Inferior parietal cortex (tissue), 1 donor: Measurements from ENCODE around the gene ARFGAP1.

Experiments
- DNase-seq: peaks from one replicate; pipeline ENCODE4 v3.0.0-alpha.2; 2016; ENCODE audit errors: extremely low spot score

ARFGAP1 gene

DNA sequence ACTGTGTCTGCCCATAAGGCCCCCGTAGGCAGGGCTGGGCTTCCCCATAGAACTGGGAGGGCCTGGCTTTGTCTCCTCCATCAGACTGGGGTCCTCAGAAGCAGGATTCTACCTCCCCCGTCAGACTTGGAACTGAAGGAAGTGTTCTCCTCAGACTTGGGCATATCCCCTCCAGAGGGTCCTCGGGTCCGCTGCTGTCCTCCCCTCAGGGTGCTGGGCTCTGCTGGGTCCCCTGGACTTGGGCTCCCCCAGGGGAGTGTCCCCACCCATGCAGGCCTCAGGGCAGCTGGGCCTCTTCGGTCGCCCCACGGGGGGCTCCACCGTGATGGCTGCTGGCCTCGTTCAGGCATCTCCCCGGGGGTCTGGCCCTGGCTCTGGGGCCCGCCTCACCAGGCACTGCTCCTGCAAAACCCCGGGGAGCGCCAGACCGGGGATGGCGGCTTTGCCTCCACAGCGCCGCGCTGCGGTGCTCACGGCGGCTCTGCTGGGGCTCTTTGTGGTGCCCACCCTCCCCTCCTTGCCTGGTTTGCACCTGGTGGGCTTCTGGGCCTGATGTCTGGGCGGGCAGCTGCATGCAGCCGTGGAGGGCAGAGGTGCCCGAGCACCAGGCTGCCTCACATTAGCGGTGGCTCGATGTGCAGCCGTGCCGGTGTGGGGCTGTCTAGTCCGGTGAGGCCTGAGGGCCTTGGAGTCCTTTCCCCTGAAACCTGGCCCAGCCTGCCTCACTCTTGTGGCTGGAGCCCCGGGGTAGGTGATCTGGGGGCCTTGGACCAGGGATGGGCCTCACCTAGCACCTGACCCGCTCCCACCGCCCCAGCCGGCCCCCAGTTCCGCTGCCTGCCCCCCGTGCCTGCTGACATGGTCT is 34.3 kb downstream of the ARFGAP1 start:
- no peak for DNase-seq

GRCh38 chr20:63307538-63308217 is 35.1 kb downstream of the ARFGAP1 start:
- no peak for DNase-seq

GRCh38 chr20:63308218-63308911 is 35.8 kb downstream of the ARFGAP1 start:
- no peak for DNase-seq

DNA sequence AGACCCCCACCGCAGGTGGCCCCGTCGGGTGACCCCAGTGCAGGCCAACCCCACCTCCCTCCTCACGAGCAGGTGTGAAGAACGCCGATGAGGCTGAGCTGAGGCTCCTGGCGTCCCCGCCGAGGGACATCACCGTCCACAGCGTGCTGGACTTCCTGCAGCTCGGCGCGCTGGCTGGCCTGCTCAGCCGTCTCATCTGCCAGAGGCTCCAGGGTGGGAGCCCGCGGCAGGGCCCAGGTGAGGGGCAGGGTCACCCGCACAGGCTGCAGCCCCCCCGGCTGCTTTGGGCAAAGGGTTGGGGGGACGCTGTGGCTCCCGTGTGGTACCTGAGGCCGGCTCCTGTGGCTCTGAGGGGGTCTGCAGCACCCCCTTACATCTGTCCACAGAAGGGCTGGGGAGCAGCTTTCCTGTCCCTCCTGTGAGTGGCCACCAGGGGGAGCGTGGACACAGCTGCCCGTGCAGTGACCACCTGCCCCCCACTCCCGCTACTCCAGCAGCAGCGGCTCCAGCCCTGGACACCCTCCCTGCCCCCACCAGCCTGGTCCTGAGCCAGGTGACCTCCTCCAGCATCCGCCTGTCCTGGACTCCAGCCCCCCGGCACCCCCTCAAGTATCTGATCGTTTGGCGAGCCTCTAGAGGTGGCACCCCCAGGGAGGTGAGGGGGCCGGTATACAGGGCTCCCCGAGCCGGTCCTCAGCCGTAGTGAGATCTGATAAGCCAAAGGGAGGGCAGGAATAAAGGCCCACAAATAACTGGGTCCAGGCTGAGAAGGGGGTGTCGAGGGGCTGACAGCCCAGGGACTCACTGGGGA is 36.9 kb downstream of the ARFGAP1 start:
- peak; percentile 22 for DNase-seq

GRCh38 chr20:63310265-63310991 is 37.8 kb downstream of the ARFGAP1 start:
- no peak for DNase-seq

DNA sequence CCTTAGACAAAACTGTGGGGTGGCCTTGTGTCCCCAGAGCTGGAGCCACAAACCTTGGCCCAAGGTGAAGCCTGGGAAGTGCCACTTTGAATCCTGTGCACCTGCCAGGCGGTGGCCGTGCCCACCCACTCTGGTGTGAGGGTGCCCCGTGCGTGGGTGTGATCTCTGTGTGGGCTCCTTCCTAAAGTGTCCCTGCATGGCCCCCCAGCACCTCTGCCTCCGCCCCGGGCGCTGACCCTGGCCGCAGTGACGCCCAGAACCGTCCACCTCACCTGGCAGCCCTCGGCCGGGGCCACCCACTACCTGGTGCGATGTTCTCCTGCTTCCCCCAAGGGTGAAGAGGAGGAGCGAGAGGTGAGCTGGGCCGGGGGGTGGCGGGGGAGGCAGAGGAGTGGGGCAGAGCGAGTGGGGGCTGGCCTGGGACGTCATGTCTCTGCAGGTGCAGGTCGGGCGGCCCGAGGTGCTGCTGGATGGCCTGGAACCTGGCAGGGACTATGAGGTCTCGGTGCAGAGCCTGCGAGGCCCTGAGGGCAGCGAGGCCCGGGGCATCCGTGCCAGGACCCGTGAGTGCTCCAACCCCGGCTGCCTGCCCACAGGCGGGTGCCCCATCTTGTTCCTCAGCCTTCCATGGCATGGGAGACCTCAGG is 38.7 kb downstream of the ARFGAP1 start:
- DNase-seq = no peak

GRCh38 chr20:63311833-63312243 is 39.2 kb downstream of the ARFGAP1 start:
- DNase-seq = no peak

DNA sequence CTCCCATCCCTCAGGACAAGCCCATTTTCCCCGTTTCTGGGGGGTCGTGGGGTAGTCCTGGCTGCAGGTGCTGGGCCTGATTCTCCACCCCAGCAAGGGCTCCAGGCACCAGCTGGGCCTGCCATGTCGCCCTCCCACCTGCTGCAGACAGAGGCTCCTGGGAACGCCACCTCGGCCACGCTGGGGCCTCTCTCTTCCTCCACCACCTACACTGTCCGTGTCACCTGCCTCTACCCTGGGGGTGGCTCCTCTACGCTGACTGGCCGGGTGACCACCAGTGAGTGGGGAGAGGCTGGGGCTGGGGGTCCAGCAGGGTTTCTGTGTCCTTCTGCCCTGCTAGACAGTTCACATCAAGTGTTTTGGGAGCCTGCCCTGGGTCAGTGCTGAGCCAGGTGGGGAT is 39.7 kb downstream of the ARFGAP1 start:
- no peak for DNase-seq

DNA sequence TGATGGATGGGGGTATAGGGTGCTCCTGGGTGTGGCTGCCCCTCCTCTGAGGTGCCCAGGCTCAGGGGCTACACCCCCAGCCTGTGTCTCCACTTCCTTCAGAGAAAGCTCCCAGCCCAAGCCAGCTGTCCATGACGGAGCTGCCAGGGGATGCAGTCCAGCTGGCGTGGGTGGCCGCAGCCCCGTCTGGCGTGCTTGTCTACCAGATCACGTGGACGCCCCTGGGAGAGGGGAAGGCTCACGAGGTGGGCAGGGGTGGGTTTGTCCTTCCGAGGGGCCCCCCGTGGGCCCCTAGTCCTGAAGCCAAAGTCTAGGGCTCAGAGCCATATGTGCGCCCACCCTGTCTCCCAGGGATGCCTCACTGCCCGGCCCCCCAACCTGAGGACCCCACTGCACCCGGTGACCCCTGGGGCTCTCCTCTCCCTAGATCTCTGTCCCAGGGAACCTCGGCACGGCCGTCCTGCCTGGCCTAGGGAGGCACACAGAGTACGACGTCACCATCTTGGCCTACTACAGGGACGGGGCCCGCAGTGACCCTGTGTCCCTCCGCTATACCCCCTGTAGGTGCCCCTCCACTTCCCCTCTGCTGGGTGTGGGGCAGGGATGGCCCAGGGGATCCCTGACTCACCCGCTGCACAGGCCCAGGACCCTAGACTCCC is 40.2 kb downstream of the ARFGAP1 start:
- no peak for DNase-seq

- DNase-seq = no peak
Observed at GRCh38 chr20:63313349-63314014, 40.9 kb downstream of the ARFGAP1 start.

DNA sequence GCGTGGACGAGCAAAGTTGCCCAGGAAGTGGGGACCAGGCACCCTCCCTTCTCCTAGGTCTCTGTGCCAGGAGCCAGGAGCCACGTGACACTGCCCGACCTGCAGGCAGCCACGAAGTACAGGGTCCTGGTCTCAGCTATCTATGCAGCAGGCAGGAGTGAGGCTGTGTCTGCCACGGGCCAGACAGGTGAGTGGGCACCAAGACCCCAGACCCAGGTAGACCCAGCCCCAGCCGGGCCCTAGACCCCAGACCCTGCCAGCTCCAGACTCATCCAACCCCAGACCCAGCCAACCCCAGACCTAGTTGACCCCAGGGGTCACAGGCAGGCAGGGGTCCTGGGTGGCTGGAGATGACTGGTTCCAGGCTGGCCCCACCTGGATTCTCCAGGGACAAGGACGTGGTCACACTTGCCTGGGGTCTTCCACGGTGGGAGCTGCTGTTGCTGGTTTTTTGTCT is 41.4 kb downstream of the ARFGAP1 start:
- no peak for DNase-seq

DNA sequence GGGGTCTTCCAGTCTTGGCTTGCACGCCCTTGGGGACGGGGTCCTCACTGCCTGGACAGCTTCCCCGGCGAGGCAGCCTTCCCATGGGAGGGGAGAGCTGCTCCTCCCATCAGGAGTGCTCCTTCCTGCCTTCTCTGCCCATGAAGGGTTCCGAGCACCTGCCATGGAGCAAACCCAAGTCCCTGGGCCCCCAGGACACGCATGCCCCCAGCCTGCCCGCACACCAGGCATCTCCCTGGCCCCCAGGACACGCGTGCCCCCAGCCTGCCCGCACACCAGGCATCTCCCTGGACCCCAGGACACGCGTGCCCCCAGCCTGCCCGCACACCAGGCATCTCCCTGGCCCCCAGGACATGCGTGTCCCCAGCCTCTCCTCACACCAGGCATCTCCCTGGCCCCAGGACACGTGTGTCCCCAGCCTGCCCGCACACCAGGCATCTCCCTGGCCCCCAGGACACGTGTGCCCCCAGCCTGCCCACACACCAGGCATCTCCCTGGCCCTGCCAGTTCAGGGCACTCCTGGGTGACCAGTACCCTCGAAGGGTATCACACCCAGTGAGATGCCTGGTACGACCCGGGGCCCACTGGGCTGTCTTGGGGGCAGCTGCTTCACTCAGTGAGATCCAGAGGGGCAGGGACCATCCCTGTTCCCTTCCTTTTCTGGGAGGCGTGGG is 42.1 kb downstream of the ARFGAP1 start:
- DNase-seq = no peak

DNA sequence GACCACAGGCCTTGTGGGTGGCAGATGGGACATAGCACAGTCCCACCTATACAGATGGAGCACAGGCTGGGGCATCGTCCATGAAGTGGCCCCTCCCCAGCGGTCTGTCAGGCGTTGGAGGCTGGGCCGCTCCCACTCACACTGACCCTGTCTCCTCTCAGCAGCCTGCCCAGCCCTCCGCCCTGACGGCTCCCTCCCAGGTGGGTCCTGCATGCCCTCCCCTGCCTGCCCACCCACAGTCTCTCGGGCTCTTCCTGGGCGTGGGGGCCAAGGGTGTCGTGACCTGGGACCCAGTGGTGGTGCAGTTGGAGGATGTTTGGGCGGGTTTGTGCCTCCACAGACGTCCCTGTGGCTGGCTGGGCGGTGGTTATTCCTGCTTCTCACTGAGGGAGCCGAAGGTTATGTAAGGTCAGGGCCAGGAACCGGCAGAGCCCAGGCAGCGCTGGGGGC is 42.7 kb downstream of the ARFGAP1 start:
- DNase-seq = no peak

GRCh38 chr20:63315731-63316491 is 43.3 kb downstream of the ARFGAP1 start:
- DNase-seq = no peak

- DNase-seq = no peak
Observed at GRCh38 chr20:63316502-63316921, 43.9 kb downstream of the ARFGAP1 start.

- no peak for DNase-seq
Observed at GRCh38 chr20:63317061-63317460, 44.4 kb downstream of the ARFGAP1 start.

GRCh38 chr20:63317601-63318291 is 45.1 kb downstream of the ARFGAP1 start:
- DNase-seq = no peak
